Measurements from ENCODE around the gene PDZD8.

The PDZD8 gene, protein sequence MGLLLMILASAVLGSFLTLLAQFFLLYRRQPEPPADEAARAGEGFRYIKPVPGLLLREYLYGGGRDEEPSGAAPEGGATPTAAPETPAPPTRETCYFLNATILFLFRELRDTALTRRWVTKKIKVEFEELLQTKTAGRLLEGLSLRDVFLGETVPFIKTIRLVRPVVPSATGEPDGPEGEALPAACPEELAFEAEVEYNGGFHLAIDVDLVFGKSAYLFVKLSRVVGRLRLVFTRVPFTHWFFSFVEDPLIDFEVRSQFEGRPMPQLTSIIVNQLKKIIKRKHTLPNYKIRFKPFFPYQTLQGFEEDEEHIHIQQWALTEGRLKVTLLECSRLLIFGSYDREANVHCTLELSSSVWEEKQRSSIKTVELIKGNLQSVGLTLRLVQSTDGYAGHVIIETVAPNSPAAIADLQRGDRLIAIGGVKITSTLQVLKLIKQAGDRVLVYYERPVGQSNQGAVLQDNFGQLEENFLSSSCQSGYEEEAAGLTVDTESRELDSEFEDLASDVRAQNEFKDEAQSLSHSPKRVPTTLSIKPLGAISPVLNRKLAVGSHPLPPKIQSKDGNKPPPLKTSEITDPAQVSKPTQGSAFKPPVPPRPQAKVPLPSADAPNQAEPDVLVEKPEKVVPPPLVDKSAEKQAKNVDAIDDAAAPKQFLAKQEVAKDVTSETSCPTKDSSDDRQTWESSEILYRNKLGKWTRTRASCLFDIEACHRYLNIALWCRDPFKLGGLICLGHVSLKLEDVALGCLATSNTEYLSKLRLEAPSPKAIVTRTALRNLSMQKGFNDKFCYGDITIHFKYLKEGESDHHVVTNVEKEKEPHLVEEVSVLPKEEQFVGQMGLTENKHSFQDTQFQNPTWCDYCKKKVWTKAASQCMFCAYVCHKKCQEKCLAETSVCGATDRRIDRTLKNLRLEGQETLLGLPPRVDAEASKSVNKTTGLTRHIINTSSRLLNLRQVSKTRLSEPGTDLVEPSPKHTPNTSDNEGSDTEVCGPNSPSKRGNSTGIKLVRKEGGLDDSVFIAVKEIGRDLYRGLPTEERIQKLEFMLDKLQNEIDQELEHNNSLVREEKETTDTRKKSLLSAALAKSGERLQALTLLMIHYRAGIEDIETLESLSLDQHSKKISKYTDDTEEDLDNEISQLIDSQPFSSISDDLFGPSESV

DNA sequence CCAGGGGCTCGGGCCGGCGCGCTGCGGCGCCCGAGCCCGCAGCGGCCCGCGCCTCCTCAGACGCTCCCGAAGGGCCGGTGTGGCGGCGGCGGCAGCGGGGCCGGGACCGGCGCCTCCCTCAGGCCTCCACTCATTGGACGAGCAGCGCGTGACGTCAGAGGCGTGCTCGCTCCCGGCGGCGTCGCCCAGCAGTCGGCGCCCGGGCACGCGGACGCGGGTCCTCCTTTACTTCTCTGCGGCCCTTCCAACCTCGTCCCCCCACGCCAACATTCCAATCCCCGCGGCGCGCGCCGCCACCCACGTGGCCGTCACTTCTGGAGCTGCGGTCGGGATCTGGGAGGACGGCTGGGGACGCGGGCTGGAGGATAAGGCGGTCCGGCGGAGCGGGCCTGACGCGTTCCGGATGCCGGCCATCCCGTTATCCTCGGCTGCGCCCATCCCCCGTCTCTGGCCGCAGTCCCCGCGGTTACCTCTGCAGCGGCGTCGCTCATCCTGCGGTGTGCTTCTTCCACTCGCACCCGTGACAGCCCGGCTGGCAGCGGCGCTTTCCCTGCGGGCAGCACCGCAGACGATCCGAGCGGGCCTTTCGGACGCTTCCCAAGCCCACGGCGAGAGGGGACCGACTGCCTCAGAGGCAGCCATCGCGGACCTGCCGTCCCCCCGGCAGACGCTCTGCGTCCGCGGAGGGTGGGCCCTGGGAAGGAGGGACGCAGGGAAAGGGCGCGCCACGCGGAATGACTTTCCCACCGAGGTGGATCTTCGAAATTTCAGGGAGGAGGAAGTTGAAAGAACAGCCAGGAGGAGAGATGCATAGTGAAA lies at the start of gene PDZD8:
TSS of gene PDZD8 (minus strand) at position 81 of the 819 bp plus-strand sequence. CDS start 213 bp downstream, outside the sequence.
- DNase-seq, result peak; percentile 72

DNA sequence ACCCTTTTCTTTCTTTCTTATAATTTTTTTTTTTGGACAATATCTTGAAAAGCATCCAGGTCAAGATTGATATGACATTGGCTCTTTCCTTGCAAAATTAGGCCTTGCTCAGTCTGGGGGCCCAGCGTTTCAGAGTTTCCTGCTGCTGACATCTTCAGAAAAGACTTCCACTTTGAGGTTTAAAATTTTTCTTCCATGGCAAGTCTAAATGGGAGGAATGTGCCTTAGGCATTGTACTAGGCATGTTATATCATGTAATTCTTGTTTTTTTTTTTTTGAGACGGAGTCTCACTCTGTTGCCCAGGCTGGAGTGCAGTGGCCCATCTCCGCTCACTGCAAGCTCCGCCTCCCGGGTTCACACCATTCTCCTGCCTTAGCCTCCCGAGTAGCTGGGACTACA lies 48.9 kb upstream of the PDZD8 start:
- no peak for DNase-seq

DNA sequence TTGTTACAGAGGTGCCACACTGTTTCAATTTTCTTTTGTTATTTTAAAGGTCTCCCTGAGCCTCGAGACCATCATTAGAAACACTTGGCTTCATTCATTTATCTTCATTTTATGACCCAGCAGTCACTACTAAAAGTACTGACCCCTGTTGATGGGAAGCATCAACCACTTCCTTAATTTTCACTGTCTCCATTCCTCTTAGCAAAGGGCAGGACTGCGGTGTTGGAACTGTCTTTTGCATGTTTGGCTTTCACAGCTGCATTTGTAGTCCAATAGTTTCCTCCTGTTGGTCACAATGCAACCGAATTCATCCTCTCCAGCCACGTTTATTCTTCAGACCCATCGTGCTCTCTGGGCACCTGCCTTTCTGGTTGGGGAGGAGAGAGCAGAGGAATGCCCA lies 46.7 kb upstream of the PDZD8 start:
- no peak for DNase-seq

DNA sequence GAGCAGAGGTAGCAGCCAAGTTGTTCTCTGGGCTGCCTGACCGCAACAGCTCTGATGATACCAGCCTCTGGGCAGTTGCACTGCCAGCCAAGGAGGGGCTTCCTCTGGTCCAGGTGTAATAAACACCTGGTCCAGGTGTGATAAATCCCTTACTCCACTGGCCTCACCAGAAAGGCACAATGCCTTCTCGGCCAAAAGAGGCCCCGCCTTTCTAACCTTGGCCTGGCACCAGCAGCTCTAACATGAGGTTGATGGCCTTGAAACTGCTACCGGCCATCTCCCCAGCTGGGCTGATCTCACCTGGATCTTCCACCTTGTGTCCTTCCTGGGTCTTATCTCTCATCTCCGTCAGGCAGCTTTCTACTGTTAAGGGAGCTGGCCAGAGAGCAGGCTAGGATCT lies 45.5 kb upstream of the PDZD8 start:
- no peak for DNase-seq

DNA sequence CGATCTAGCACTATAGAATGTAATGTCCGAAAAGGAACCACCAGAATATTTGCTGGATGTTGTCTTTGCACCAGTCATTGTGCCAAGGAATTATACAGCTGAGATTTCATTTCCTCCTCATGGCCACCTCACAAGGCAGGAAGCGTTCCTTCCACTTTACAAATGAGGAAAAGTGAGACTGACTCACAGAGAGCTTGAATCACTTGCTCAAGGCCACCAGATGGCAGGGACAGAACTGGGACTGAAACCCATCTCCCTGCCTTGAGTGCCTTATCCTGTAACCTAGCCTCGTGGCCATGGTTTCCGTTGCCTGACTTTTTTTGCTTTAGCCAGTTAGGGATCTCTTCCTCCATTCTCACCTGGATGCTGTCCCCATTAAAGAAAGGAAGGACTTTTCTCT lies 44.7 kb upstream of the PDZD8 start:
- no peak for DNase-seq

DNA sequence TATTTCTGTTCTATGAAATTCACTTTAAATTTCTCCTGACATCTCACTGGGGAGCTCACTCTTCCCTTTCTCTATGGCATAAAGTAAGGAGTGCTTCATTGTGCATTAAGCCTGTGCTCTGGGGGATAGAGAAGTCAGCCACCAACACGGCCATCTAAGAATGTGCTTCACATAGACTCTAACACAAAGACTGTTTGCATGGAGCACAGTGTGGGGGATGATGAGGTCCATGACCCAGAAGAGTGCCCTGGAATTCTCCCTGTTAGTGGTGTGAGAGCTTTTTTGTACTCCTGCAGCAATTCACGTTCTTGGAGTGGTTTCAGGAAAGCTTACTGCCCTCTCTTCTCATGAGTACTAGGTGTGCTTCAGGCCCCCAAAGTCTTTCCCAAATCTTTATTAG lies 43.9 kb upstream of the PDZD8 start:
- DNase-seq, result no peak

DNA sequence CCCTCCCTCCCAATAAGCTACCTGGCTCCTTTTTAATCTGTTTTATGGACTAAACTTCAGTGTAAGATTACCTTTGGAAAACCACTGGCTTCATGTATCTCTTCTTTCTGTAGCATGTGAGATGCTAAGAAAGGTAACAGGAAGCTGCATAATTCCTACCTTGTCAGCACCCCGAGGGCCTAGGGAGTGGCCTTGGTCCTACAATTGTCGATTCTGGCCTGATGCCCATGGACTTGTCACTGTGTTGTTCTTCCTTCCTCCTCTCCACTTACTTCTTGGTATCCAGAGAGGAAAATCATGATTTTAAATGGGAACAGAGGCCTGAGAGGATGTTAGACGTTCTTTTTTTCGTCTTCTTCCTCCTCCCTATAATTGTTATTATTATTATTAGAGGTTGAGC lies 42.9 kb upstream of the PDZD8 start:
- no peak for DNase-seq

DNA sequence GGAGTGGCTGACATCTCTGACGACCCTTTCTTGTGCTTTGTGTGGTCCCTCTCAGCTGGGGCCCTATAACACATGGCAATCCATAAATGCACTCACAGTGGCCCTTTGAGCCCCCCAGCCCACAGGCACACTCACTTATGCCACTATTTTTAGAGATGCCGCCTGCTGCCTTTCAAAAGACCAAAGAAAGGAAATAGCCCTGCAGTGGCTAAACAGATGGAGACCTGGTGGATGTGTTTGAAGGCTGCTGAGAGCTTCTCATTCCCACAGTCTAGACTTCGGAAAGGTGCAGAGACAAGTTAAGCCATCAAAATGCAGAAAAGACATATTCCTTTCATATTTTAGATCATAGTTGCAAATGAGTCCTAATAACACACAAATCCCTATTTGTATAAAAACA lies 42.0 kb upstream of the PDZD8 start:
- no peak for DNase-seq

DNA sequence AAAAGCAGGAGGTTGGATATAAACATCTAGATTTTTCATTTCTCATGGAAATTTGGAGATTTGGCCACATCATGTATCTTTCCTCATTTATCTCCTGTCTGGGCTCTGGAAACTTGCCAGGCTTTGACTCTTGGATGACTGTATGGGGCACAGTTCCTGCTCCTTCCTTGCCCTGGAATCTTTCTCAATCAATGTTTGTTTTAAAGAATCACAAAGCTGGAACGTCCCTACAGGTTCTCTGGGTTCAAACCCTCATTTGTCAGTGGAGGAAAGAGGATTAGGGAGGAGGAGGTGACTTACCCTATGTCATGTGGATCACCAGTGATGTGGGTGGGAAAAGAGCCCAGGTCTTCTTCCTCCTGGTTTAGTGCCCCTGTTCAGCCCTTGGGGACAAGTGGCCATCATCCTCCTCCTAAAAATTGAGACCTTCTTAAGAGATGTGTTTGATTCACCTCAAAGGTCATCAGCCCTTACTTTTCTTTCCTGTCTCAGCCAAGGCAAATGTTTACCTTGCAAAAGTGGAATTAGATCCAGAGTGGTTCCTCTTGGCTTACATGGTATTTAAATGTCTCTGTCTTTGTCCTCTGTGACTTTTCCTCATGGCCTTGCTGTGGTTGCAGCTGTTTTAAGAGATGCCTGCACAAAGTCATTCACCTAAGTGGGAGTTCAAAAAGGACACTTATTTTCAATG lies 38.8 kb upstream of the PDZD8 start:
- no peak for DNase-seq

DNA sequence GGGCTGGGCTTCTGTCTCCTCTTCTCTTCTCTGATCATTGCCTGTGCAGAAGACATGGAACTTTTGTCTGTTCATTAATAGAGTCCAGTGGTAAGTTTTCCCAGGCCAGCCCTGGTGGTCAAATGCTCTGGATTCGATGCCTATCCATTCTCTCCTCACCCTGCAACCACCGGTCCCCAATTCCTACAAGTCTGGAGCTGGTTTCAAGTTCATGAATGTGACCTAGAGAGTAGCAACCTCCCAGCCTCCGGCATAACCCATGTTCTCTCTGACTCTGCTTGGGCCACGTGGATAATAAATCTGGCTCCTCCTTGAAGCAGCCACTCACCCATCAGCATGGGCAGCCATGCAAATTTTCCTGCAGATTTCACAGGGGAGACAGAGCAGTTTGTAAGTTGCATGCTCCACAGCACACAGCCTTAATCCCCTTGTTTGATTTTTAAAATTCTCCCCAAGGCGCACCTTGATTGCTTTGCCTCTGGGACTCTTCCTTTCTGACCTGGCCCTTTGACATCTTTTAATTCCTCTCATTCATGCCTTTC lies 37.3 kb upstream of the PDZD8 start:
- DNase-seq, result no peak

DNA sequence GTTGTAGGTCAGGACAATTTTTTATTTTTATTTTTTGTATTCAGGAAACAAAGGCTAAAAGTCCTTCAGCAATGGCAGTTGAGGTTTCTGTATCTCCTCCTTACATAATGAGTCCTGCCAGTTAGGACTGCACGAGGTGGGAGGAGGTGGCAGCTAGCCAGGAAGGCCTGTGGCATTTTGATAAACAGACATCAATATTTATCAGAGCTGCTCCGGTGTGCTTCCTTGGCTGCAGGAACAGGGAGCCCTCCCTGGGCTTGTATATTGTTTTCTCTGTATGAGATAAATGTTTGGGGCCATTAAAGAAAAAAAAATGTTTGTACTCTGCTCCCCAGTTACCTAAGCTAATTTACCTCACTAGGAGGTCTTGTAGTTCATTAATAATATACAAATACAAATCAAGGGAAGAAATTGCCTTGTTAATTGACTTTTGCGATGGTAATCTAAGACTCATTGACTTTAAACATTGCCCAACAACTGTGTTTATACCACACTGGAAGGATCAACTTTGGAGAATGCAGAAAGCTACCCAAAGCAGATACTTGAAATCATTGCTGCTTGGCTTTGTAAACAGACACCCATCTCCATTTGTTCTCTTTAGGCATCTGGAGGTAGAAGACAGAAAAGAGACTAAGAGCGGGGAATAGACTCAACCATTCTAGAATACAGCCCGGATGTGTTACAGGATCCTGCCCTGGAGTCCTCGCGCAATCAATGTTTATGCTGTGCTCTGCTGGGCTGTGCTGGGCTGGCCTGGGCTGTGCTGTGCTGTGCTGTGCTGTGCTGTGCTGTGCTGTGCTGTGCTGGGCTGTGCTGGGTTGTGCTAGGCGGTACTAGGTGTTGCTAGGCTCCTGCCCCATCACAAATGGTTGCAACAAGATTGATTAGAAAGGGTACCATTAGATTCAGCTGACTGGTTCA lies 36.5 kb upstream of the PDZD8 start:
- DNase-seq, result no peak

DNA sequence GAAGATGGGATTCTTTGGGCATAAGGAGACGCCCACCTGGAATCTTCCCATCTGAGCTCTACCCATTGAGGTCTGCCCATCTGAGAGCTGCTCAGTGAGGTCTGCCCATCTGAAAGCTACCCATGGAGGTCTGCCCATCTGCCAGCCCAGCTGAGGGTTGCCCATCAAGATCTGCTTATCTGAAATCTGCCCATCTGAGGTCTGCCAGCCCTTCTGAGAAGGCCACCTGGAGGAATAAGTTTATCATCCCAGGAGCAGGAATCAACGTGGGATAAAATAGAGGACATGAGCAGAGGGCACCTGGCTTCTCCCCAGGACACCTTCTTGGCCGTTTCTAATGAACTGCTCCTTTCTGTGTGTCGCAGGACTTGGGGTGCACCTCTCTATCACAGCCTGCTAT lies 35.3 kb upstream of the PDZD8 start:
- no peak for DNase-seq

DNA sequence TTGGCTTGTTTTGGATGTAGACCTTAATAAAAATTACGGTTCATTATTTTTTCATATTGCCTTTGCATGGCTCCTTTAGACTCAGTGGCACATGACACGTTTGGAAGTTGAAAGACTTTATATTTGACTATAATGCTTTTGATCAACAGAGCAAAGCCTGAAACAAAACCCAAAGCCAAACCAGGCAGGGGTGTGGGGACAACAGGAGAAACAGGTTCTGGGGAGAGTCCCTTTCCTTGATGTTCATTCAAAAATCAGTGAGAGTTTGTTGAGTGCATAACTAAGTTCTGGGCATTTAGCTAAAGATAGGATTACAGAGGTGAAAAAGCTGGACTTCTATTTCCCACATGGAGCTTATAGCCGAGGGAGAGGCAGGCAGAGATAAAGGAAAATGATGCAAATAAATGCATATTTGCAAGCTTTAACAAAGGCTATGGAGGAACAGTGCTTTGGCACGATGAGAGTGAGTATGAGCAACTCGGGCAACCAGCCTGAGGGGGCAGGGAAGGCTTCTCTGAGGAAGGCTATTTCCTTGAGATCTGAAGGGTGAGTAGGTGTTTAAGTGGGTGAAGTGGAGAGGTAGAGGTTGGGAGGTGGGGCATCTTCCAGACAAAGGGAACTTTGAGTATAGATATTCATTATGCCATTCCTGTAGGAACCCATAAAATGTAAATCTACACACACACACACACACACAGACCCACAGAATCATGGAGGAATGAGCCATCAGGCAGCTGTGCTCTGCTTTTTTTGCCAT lies 34.5 kb upstream of the PDZD8 start:
- DNase-seq, result no peak

DNA sequence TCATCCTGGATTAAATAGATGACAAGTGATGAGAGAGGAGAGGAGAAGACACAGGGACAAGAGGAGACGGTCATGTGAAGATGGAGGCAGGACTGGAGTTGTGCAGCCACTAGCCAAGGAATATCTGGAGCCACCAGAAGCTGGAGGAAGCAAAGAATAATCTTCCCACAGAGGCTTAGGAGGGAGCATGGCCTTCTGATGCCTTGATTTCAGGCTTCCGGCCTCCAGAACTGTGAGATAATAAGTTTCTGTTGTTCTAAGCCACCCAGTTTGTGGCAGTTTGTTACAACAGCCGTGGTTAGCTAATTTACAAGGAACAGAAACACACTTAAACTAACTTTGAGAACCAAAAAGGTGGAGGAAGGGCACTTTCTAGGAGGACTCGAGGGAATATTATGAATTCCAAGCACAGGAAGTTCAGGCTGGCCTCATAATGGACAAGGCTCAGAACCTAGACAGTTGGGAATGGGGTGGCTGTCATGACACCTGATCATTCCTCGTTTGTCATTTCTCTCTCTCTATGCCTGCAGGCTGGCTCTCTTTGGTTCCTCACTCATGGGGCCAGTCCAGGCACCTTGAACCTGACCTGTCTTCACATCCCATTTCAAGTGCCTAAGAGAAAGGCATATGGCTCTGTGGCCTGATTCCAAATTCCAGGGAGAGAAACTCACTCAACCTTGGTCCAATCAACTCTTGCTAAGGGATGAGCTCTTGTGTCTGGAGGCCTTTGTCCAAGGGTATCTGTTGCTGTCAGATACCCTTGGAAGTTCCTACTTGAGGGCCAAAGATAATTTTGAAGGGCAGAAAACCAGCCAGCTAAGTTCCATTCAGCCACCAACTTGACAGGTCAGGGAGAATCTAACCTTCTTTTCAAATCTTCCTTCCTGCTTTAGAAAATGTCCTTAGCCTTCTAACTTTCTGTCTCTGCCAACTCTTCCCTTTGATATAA lies 33.5 kb upstream of the PDZD8 start:
- no peak for DNase-seq

DNA sequence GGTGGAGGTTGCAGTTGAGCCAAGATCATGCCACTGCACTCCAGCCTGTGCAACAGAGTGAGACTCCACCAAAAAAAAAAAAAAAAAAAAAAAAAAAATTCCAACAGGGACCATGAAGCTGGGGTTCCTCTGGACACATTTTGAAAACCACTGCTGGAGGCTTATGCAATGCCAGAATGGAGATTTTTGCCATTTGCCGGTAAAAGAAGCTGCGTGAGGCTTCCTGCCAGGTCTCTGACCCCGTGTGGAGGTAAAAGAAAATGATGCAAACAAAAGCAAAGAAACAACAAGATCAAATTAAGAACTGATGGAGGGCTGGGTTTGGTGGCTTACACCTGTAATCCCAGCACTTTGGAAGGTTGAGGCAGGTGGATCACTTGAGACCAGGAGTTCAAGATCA lies 30.5 kb upstream of the PDZD8 start:
- DNase-seq, result no peak

DNA sequence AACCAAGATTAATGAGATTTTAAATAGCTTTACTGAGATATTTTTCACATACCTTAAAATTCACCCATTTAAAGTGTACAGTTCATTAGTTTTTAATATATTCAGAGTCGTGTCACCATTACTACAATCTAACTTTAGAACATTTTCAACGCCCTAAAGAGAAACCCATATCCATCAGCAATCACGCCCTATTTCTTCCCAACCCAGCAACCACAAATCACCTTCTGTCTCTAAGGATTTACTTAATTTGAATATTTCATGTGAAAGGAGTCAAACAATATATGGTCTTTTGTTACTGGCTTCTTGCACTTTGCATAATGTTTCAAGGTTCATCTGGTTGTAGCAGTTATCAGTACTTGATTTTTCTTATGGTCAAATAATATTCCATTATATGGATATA lies 25.1 kb upstream of the PDZD8 start:
- no peak for DNase-seq

DNA sequence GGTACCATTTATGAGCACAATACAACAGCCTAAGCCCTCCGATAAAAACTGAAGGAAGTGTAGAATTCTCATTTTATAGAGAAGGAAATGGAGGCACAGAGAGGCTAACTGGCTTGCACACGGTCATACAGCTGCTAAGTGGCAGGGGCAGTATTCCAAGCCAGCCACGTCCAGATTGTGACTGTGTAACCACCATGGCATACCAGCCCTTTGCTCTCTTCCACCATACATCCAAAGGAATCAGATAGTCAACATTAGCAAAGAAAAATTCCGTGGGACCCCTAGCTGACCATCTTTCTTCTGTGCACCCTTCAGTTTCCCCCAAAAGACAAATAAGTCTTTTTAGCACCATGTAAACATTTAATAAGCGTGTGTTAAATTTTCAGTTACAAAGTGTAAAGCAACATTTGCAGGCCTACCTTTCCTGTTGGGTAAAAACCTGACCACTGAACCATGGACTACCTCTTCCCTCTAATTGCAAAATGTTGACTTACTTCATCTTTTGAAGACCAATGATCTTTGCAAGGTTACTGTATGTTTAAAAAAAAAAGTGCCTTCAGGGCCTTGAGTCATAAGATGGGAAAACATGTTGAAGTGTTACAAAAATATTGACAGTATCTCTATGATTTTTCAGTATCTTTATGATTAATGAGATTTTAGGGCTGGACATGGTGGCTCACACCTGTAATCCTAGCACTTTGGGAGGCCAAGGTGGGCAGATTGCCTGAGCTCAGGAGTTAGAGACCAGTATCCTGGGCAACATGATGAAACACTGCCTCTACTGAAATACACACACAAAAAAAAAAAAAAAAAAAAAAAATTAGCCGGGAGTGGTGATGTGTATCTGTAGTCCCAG lies 24.3 kb upstream of the PDZD8 start:
- DNase-seq, result no peak

DNA sequence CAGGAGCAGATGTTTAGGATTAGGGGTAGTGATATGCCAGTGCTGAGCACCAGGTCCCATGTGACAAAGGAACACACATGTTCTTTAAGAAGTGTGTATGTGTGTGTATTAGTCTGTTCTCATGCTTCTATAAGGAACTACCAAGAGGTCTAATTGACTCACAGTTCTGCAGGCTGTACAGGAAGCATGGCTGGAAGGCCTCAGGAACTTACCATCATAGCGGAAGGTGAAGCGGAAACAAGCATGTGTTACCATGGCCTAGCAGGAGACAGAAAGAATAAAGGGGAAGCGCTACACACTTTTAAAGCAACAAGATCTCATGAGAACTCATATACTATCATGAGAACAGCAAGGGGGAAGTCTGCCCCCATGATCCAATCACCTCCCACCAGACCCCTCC lies 22.8 kb upstream of the PDZD8 start:
- DNase-seq, result no peak

All from NCI-H2171 (cell line).